DND-41 (cell line): ENCODE data around the gene PSMG4.

Experiments used
- ATAC-seq: fragments of 200-7000 bp; cut with Tn5 transposase; 3 replicates; pipeline ENCODE4 v1.9.1; 2021; ENCODE audit warnings: low read depth; ENCODE audit not compliant: insufficient read depth
- DNase-seq: peaks from one replicate; pipeline ENCODE4 v3.0.0-alpha.2; 2020
- H2AFZ ChIP-seq: 2 replicates; pipeline ENCODE4 v1.6.0; 2012; ENCODE audit warnings: low read depth, low read length
- H3K27ac ChIP-seq: 2 replicates; pipeline ENCODE4 v1.5.1; 2012; ENCODE audit warnings: low read length, inconsistent platforms
- H3K27me3 ChIP-seq: fragments of 200-600 bp; sonication (generic); 2 replicates; pipeline ENCODE4 v1.6.0; 2012; ENCODE audit warnings: low read length, mild to moderate bottlenecking, inconsistent platforms; ENCODE audit not compliant: insufficient read depth, poor library complexity
- H3K36me3 ChIP-seq: 2 replicates; pipeline ENCODE4 v1.5.1; 2012; ENCODE audit warnings: low read length, inconsistent platforms; ENCODE audit not compliant: insufficient read depth
- H3K4me1 ChIP-seq: 2 replicates; pipeline ENCODE4 v1.5.1; 2012; ENCODE audit warnings: mild to moderate bottlenecking, low read length; ENCODE audit not compliant: insufficient read depth
- H3K4me2 ChIP-seq: 2 replicates; pipeline ENCODE4 v1.6.0; 2012; ENCODE audit warnings: mild to moderate bottlenecking, moderate library complexity, low read length, inconsistent platforms; ENCODE audit not compliant: insufficient read depth
- H3K4me3 ChIP-seq, 2 experiments: fragments of 200-600 bp in 1 of 2; shearing (Covaris generic) in 1 of 2; 2 replicates each; pipeline ENCODE4 v1.5.1; 2012 to 2016; ENCODE audit warnings: inconsistent platforms in 2 of 2, low read length in 2 of 2, mild to moderate bottlenecking in 2 of 2, low read depth in 1 of 2, moderate library complexity in 1 of 2
- H3K79me2 ChIP-seq: 2 replicates; pipeline ENCODE4 v1.6.0; 2012; ENCODE audit warnings: low read length, inconsistent platforms; ENCODE audit not compliant: insufficient read depth
- H3K9ac ChIP-seq: 2 replicates; pipeline ENCODE4 v1.6.0; 2012; ENCODE audit warnings: low read depth, mild to moderate bottlenecking, inconsistent platforms, low read length, moderate library complexity
- H3K9me3 ChIP-seq: 2 replicates; pipeline ENCODE4 v1.5.1; 2012; ENCODE audit warnings: low read length, moderate library complexity, mild to moderate bottlenecking, inconsistent platforms; ENCODE audit not compliant: insufficient read depth, severe bottlenecking
- H4K20me1 ChIP-seq: 2 replicates; pipeline ENCODE4 v1.6.0; 2012; ENCODE audit warnings: low read length; ENCODE audit not compliant: insufficient read depth
- CTCF ChIP-seq: IDR thresholded peaks from 2 replicates; pipeline ENCODE4 v1.5.1; 2012; ENCODE audit warnings: borderline replicate concordance, low read length, moderate library complexity, mild to moderate bottlenecking; ENCODE audit not compliant: poor library complexity, severe bottlenecking; ENCODE audit errors: extremely low read depth
- EZH2 ChIP-seq: IDR thresholded peaks from 3 replicates; pipeline ENCODE4 v1.6.1; 2012; ENCODE audit warnings: borderline replicate concordance, low read depth, mild to moderate bottlenecking, moderate library complexity, low read length, inconsistent platforms; ENCODE audit not compliant: severe bottlenecking

Gene PSMG4

GRCh38 chr6:3230256-3230882 lies 28.4 kb upstream of the PSMG4 start:
- Histone ChIP-seq H3K36me3 (no peaks in the 10 kb centered on the region), H3K4me1 (no peaks in the 10 kb centered on the region), H4K20me1 (no peaks in the 10 kb centered on the region), H3K79me2 (no peaks in the 10 kb centered on the region), H3K9ac (no peak overlapping the region), H3K4me3 (no peak overlapping the region), H3K4me2 (no peak overlapping the region), H2AFZ (no peak overlapping the region), H3K9me3 (no peaks in the 10 kb centered on the region), H3K27me3 (peaks cover 10% of the 10 kb centered on the region), H3K27ac (no peak overlapping the region)
- ATAC-seq (no peak), DNase-seq (no peak)
- TF ChIP-seq EZH2 = no peak
- TF ChIP-seq CTCF = no peak

- no peak for ATAC-seq
- no peak overlapping the region for H3K4me2 ChIP-seq
- H3K4me3 ChIP-seq = no peak overlapping the region
- H4K20me1 ChIP-seq = no peaks in the 10 kb centered on the region
- peaks cover 10% of the 10 kb centered on the region for H3K27me3 ChIP-seq
- H3K27ac ChIP-seq = no peak overlapping the region
- H3K79me2 ChIP-seq = no peaks in the 10 kb centered on the region
- TF ChIP-seq CTCF = no peak
- TF ChIP-seq EZH2 = no peak
- no peak overlapping the region for H3K9ac ChIP-seq
- no peaks in the 10 kb centered on the region for H3K4me1 ChIP-seq
- no peaks in the 10 kb centered on the region for H3K36me3 ChIP-seq
- DNase-seq = no peak
- no peaks in the 10 kb centered on the region for H3K9me3 ChIP-seq
- H2AFZ ChIP-seq = no peak overlapping the region
Measured at GRCh38 chr6:3230900-3231246, 27.9 kb upstream of the PSMG4 start.

GRCh38 chr6:3231247-3232016 lies 27.3 kb upstream of the PSMG4 start:
- no peaks in the 10 kb centered on the region for H3K36me3 ChIP-seq
- no peak overlapping the region for H3K9ac ChIP-seq
- H4K20me1 ChIP-seq = no peaks in the 10 kb centered on the region
- DNase-seq (no peak), ATAC-seq (no peak)
- H3K27ac ChIP-seq = no peak overlapping the region
- no peaks in the 10 kb centered on the region for H3K4me1 ChIP-seq
- peaks cover 12% of the 10 kb centered on the region for H3K27me3 ChIP-seq
- no peak overlapping the region for H2AFZ ChIP-seq
- no peak for TF ChIP-seq CTCF
- TF ChIP-seq EZH2 = no peak
- H3K9me3 ChIP-seq = no peaks in the 10 kb centered on the region
- H3K4me3 ChIP-seq = no peak overlapping the region
- no peaks in the 10 kb centered on the region for H3K79me2 ChIP-seq
- H3K4me2 ChIP-seq = no peak overlapping the region
